Adrenal gland (tissue), 5 donors: Measurements from ENCODE around the gene GFOD1.

ENCODE experiments used
- POLR2A ChIP-seq, 2 donors: fragments of 450-650 bp; IDR thresholded peaks; one replicate each; pipeline ENCODE4 v1.6.1; 2017; ENCODE audit warnings: antibody characterized with exemption in 2 of 2, mild to moderate bottlenecking in 2 of 2, moderate library complexity in 1 of 2
- TF ChIP-seq, protein P1 (sequence below), 6 experiments: fragments of 450-650 bp in 4 of 6; fragments of 200-600 bp in 2 of 6; sonication (generic) in 1 of 6; IDR thresholded peaks; 1 replicate in 5 of 6; 2 replicates in 1 of 6; pipeline versions ENCODE4 v1.5.1 to v1.8.0; 2016 to 2021; ENCODE audit warnings: antibody characterized with exemption in 6 of 6, mild to moderate bottlenecking in 2 of 6, moderate library complexity in 1 of 6
- donor health status: DM: no; HTN: no; CAD: no.

DNA sequence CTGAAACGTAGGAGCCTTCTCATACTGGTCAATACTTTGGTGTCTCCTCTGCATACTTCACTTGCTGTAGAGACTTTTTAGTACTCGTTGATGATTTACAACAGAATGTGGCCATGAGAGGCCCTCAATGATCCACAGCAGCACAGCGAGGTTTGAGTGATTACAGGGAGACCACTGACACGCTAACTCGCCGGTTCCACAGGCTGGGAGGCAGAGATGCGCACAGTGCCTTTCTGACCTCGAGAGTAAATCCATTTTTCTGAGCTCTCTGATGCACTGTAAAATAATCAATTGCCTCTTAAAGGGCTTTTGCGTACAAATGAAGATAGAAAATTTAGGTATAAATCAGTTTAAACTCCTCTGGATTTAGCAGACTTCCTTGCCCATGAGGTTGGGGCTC lies 102.9 kb downstream of the GFOD1 start:
- TF ChIP-seq, protein P1, sequence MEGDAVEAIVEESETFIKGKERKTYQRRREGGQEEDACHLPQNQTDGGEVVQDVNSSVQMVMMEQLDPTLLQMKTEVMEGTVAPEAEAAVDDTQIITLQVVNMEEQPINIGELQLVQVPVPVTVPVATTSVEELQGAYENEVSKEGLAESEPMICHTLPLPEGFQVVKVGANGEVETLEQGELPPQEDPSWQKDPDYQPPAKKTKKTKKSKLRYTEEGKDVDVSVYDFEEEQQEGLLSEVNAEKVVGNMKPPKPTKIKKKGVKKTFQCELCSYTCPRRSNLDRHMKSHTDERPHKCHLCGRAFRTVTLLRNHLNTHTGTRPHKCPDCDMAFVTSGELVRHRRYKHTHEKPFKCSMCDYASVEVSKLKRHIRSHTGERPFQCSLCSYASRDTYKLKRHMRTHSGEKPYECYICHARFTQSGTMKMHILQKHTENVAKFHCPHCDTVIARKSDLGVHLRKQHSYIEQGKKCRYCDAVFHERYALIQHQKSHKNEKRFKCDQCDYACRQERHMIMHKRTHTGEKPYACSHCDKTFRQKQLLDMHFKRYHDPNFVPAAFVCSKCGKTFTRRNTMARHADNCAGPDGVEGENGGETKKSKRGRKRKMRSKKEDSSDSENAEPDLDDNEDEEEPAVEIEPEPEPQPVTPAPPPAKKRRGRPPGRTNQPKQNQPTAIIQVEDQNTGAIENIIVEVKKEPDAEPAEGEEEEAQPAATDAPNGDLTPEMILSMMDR (IDR thresholded peaks at IDR 0.05), result no peak
- no peak for TF ChIP-seq POLR2A (IDR thresholded peaks at IDR 0.05)
